Measurements from ENCODE around the gene RIPOR3.

RIPOR3 gene

DNA sequence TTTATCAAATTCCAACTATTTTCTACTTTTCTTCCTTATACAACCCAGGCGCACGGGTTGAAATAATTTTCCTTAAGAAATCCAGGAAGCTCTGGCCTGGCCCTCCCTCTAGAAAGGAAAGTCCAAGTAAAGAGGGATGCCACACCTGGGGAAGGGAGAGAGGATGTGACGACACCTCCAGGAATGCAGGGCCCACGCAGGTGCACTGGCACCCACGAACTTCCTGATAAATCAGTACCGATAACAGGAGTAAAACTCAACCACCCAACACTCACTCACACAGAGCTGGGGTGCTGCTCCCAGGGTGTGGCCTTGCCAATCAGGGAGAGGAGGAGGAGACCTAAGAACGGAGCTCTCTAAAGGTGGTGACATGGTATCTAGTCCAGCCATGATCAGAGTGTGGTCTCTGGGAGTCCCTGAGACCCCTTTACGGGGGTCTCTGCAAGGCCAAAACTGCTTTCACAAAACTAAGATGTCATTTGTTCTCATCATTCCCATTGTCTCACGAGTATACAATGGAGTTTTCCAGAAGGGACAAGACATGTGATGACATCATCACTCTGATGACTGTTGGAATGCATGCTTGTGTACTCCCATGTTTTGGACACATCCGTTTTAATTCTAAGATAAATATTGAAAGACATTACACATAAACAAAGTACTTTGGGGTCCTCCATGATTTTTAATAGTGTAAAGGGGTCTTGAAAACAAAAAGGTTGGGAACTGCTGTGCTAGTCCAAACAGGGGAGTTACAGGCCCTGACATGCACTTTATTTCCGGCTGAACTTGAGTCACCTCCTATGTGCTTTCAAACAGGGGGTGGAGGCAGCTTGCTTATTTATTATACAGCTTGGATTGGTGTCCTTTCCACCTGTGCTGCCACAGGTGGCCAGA lies 37.9 kb upstream of the RIPOR3 start:
- ChIA-PET CTCF (interaction anchor here (0.6 to 1.2 kb wide), 3 partner anchors 12 to 242 kb away, joined by 3 to 5 read pairs (median 3); no protein-coding TSS in a partner anchor), POLR2A (interaction anchor here (1.3 to 1.4 kb wide), 2 partner anchors 13 to 20 kb away, joined by 4 read pairs; no protein-coding TSS in a partner anchor)
- TF ChIP-seq FOXA1 (IDR thresholded peaks at IDR 0.05) (no peak), ELF4 (IDR thresholded peaks at IDR 0.05) (no peak), CTBP1 (IDR thresholded peaks at IDR 0.05; ENCODE audit: borderline replicate concordance) (no peak), TARDBP (IDR thresholded peaks at IDR 0.05) (no peak), BHLHE40 (IDR thresholded peaks at IDR 0.05; ENCODE audit: borderline replicate concordance) (no peak), NFRKB (IDR thresholded peaks at IDR 0.05) (no peak), ZNF384 (IDR thresholded peaks at IDR 0.05) (no peak), LEF1 (IDR thresholded peaks at IDR 0.05; ENCODE audit: borderline replicate concordance) (no peak), FOXM1 (IDR thresholded peaks at IDR 0.05; ENCODE audit: borderline replicate concordance) (no peak), ARNT (IDR thresholded peaks at IDR 0.05) (no peak), HDGF (IDR thresholded peaks at IDR 0.05; ENCODE audit: borderline replicate concordance) (no peak)
- DNase-seq (ENCODE audit: extremely low spot score): no peak

DNA sequence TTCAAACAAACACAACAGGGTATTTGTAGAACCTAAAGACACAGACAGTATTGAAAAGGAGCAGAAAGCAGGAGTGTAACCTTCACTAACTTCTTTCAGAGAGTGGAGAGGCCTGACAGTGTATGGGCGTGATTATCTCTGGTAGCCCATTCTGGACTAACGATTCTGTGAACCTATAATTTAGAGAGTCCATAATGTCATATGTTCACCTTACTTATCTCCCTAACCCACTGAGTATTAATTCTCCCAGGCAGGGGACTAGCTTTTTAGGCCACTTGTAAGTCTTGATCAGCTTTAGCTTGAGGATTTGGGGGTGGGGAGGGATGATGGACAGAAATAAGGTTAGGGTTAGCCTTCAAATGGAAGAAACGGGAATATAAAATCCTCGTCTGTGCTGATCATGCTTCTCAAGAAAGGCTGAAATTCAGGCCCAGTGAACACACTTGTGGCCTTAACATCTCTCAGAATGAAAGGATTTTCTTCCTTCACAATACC lies 37.2 kb upstream of the RIPOR3 start:
- DNase-seq (ENCODE audit: extremely low spot score): no peak
- POLR2A ChIA-PET: interaction anchor here (1.4 kb wide), 1 partner anchor 13 kb away, joined by 4 read pairs; no protein-coding TSS in a partner anchor

DNA sequence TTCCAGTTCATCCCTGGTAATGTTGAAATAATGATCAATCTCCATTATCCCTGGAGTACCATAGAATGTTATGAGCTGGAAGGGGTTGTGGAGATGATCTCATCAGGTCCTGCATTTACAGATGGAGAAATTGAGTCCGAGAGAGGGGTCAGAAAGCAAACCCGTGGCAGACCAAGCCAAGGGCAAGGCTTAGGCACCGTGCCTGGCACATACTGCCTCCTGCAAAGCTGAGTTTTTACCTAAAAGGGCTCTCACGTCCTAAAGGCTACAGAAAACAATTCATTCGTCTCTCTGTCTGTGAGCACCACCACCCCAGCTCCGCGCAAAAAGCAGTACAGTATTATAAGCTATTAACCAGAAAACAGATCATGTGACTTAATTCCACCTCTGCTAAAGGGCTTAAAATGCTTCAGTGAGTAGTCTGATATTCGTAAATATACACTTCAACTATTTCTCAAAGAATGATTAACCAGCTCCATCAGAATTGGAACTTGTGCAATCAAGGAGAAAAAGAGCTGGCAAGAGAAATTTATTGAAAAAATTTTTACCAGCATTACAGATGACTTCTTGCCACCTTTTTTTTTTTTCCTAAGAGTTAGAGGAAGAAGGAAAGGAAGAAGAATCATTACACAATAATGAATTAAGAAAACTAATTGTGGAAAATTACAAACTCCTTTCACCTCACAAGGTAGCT lies 36.6 kb upstream of the RIPOR3 start:
- no peak for DNase-seq (ENCODE audit: extremely low spot score)
- ChIA-PET CTCF (interaction anchor here (1.0 kb wide), 1 partner anchor 10 kb away, joined by 3 read pairs; no protein-coding TSS in a partner anchor), POLR2A (no interaction called here)
- no peak for TF ChIP-seq LEF1 (IDR thresholded peaks at IDR 0.05; ENCODE audit: borderline replicate concordance)
- TF ChIP-seq, protein P1, sequence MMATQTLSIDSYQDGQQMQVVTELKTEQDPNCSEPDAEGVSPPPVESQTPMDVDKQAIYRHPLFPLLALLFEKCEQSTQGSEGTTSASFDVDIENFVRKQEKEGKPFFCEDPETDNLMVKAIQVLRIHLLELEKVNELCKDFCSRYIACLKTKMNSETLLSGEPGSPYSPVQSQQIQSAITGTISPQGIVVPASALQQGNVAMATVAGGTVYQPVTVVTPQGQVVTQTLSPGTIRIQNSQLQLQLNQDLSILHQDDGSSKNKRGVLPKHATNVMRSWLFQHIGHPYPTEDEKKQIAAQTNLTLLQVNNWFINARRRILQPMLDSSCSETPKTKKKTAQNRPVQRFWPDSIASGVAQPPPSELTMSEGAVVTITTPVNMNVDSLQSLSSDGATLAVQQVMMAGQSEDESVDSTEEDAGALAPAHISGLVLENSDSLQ (IDR thresholded peaks at IDR 0.05): no peak

More for the DNA sequence above, 37.2 kb upstream of the RIPOR3 start:
- CTCF ChIA-PET: interaction anchor here (1.0 kb wide), 1 partner anchor 11 kb away, joined by 3 read pairs; no protein-coding TSS in a partner anchor
- TF ChIP-seq FOXM1 (IDR thresholded peaks at IDR 0.05; ENCODE audit: borderline replicate concordance): no peak

DNA sequence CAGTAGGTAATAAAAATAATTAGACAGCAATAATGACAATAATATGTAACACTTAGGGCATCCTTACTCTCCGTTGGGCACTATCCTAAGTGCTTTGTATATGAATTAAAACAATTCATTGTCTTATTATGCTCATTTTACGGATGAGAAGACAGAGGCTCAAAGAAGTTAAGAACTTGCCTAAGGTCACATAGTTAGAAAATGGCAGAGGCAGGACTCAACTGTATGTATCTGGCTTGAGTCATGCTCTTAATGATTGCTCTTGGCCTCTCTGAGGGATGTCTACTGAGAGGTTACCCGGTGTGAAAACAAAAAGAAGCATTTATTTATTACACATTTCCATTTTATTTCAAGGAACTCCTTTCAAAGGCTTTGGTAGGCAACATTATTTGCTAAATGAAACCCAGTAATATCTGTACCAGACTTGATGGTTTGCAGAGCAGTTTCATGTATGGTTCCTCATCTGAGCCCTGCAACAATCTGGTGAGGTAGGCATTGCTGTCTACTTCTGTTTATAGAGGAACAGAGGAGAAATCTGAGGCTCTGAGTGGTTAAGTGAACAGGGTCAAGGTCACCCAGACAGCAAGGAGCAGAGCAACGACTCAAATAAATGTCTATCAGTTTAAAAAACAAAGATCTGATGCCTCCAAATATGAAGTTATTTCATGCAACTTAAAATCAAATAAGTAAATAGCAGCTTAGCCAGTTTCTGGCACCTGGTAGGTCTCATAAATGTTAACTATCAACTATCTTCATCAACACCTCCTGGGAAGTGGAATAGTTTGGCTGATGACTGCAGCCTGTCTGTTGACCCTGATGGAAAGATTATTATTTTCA lies 35.8 kb upstream of the RIPOR3 start:
- ChIA-PET POLR2A (no interaction called here), CTCF (no interaction called here)
- no peak for TF ChIP-seq CTBP1 (IDR thresholded peaks at IDR 0.05; ENCODE audit: borderline replicate concordance)
- no peak for TF ChIP-seq FOXM1 (IDR thresholded peaks at IDR 0.05; ENCODE audit: borderline replicate concordance)
- TF ChIP-seq NFRKB (IDR thresholded peaks at IDR 0.05): no peak
- TF ChIP-seq HDGF (IDR thresholded peaks at IDR 0.05; ENCODE audit: borderline replicate concordance): no peak
- TF ChIP-seq TARDBP (IDR thresholded peaks at IDR 0.05): no peak
- TF ChIP-seq ZNF384 (IDR thresholded peaks at IDR 0.05): no peak
- no peak for TF ChIP-seq FOXA1 (IDR thresholded peaks at IDR 0.05)
- TF ChIP-seq, protein P1 (IDR thresholded peaks at IDR 0.05): no peak
- no peak for TF ChIP-seq SP1 (IDR thresholded peaks at IDR 0.05)
- TF ChIP-seq FOXK2 (IDR thresholded peaks at IDR 0.05): no peak
- DNase-seq (ENCODE audit: extremely low spot score): no peak

DNA sequence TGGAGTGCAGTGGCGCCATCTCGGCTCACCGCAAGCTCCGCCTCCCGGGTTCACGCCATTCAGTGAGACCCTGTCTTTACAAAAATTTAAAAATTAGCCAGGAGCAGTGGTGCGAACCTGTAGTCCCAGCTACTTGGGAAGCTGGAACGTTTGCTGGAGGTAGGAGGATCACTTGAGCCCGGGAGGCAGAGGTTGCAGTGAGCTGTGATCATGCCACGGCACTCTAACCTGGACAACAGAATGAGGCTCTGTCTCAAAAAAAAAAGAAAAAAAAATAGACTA lies 34.3 kb upstream of the RIPOR3 start:
- TF ChIP-seq, protein P1 (IDR thresholded peaks at IDR 0.05): no peak
- no peak for TF ChIP-seq FOXM1 (IDR thresholded peaks at IDR 0.05; ENCODE audit: borderline replicate concordance)
- TF ChIP-seq NFRKB (IDR thresholded peaks at IDR 0.05): no peak
- no peak for TF ChIP-seq HDGF (IDR thresholded peaks at IDR 0.05; ENCODE audit: borderline replicate concordance)
- no peak for TF ChIP-seq FOXK2 (IDR thresholded peaks at IDR 0.05)
- TF ChIP-seq TARDBP (IDR thresholded peaks at IDR 0.05): no peak
- no peak for TF ChIP-seq SUZ12 (IDR thresholded peaks at IDR 0.05)
- TF ChIP-seq SP1 (IDR thresholded peaks at IDR 0.05): no peak
- no peak for TF ChIP-seq ZNF384 (IDR thresholded peaks at IDR 0.05)
- no peak for TF ChIP-seq ARNT (IDR thresholded peaks at IDR 0.05)
- TF ChIP-seq BHLHE40 (IDR thresholded peaks at IDR 0.05; ENCODE audit: borderline replicate concordance): no peak
- no peak for TF ChIP-seq CTBP1 (IDR thresholded peaks at IDR 0.05; ENCODE audit: borderline replicate concordance)
- no peak for TF ChIP-seq LEF1 (IDR thresholded peaks at IDR 0.05; ENCODE audit: borderline replicate concordance)
- TF ChIP-seq FOXA1 (IDR thresholded peaks at IDR 0.05): no peak
- TF ChIP-seq L3MBTL2 (conservative IDR thresholded peaks at IDR 0.05): no peak
- DNase-seq (ENCODE audit: extremely low spot score): no peak
- ChIA-PET POLR2A (interaction anchor here (0.6 kb wide), 1 partner anchor 193 kb away, joined by 3 read pairs; no protein-coding TSS in a partner anchor), CTCF (no interaction called here)

All from HEK293T (cell line).